Stimulated activated CD8-positive, alpha-beta memory T cell treated with anti-CD3 and anti-CD28 coated beads, Interleukin-15, amount 100 ng/mL, for 1 hour (primary cell): ENCODE measurements around the gene AGXT.
"Not testable (repeated sequence)": the region's sequence is repeated elsewhere in the genome, so short reads cannot be mapped to it uniquely, and the experiment has no call there.

Source experiments
- DNase-seq: peaks from one replicate; pipeline ENCODE4 v3.0.0-alpha.2; 2020; ENCODE audit warnings: low read depth

Gene AGXT

GRCh38 chr2:240840435-240841060, 28.1 kb upstream of the AGXT start:
- no peak for DNase-seq

GRCh38 chr2:240846309-240846708, 22.3 kb upstream of the AGXT start:
- DNase-seq = not testable (repeated sequence)

- no peak for DNase-seq
Observed at GRCh38 chr2:240846873-240847595, 21.6 kb upstream of the AGXT start.

- no peak for DNase-seq
Observed at GRCh38 chr2:240847817-240848216, 20.8 kb upstream of the AGXT start.

GRCh38 chr2:240848900-240849680, 19.5 kb upstream of the AGXT start:
- no peak for DNase-seq

GRCh38 chr2:240850026-240850425, 18.6 kb upstream of the AGXT start:
- DNase-seq = no peak

- no peak for DNase-seq
Observed at GRCh38 chr2:240850756-240851077, 17.9 kb upstream of the AGXT start.

GRCh38 chr2:240851078-240851991, 17.3 kb upstream of the AGXT start:
- DNase-seq = peak; percentile 75

GRCh38 chr2:240852671-240853314, 15.8 kb upstream of the AGXT start:
- no peak for DNase-seq

GRCh38 chr2:240855670-240856069, 13.0 kb upstream of the AGXT start:
- no peak for DNase-seq

GRCh38 chr2:240856151-240856980, 12.3 kb upstream of the AGXT start:
- DNase-seq = no peak

- no peak for DNase-seq
Observed at GRCh38 chr2:240857039-240858008, 11.3 kb upstream of the AGXT start.

GRCh38 chr2:240858321-240858720, 10.3 kb upstream of the AGXT start:
- no peak for DNase-seq

- DNase-seq = no peak
Observed at GRCh38 chr2:240858871-240859270, 9.8 kb upstream of the AGXT start.

- DNase-seq = no peak
Observed at GRCh38 chr2:240861547-240861946, 7.1 kb upstream of the AGXT start.

GRCh38 chr2:240864475-240864874, 4.1 kb upstream of the AGXT start:
- DNase-seq = no peak

GRCh38 chr2:240865391-240865790, 3.2 kb upstream of the AGXT start:
- no peak for DNase-seq

- no peak for DNase-seq
Observed at GRCh38 chr2:240869109-240869955, 708 bp downstream of the AGXT start.
